Measurements from ENCODE around the gene SMC1B. TPM values are rescaled to one million over a fixed set of nuclear protein-coding genes. Genes with fewer than 3 reads are reported as not detected.

The SMC1B gene
- total RNA-seq: under 1 TPM in 1 of 4 donors, not detected in 3; 0.13 TPM

- WGBS: 7% methylated on average over 47 of the region's 68 CpGs
- TF ChIP-seq POLR2AphosphoS5 (IDR thresholded peaks at IDR 0.05) (peak; percentile 6 to 44), EP300 (IDR thresholded peaks at IDR 0.05) (no peak)
- Histone ChIP-seq H3K9me3 (no peaks in the 10 kb centered on the region), H3K27ac (replicated peaks in 1 of 4) (peak within 1 kb of the TSS in 2 of 4 donors; percentile 30 to 39), H3K27me3 (peaks cover 0 to 30% (median 0%) of the 10 kb centered on the region in 4 donors), H3K4me1 (peaks cover 6 to 18% (median 15%) of the 10 kb centered on the region in 4 donors), H3K36me3 (no peaks in the 10 kb centered on the region), H3K4me3 (peak within 1 kb of the TSS; percentile 48 to 63 (median 53))
- DNase-seq (ENCODE audit: extremely low spot score): no peak
- intact Hi-C loops (cut with DNase I): no loop called here
Observed at GRCh38 chr22:45413368-45414211, at the start of gene SMC1B, which contains the start of gene RIBC2. Gene SMC1B (minus strand): TSS chr22:45413599. CDS start chr22:45413567, 32 bp downstream. Gene RIBC2 (plus strand): TSS chr22:45413693. CDS start chr22:45413887, 194 bp downstream.

GRCh38 chr22:45462034-45462655 lies 48.7 kb upstream of the SMC1B start:
- no peak for TF ChIP-seq POLR2A (IDR thresholded peaks at IDR 0.05; ENCODE audit: low read depth)
- TF ChIP-seq EP300 (IDR thresholded peaks at IDR 0.05): no peak
- TF ChIP-seq POLR2AphosphoS5 (IDR thresholded peaks at IDR 0.05): no peak
- no peak for TF ChIP-seq CTCF (IDR thresholded peaks at IDR 0.05)
- H3K27ac ChIP-seq (replicated peaks in 1 of 4): no peak overlapping the region
- intact Hi-C loops (cut with DNase I): no loop called here

GRCh38 chr22:45460288-45461109 lies 47.1 kb upstream of the SMC1B start:
- H3K4me3 ChIP-seq: no peak overlapping the region
- peaks cover 0 to 16% (median 2%) of the 10 kb centered on the region in 4 donors for H3K4me1 ChIP-seq
- H3K27ac ChIP-seq (replicated peaks in 1 of 4): peak overlapping the region; percentile 34 to 74 (median 58)
- H3K27me3 ChIP-seq: peaks cover 0 to 16% (median 0%) of the 10 kb centered on the region in 4 donors
- H3K36me3 ChIP-seq: no peaks in the 10 kb centered on the region
- 55% methylated on average over 14 of the region's 14 CpGs for WGBS
- intact Hi-C loops (cut with DNase I): no loop called here
- TF ChIP-seq EP300 (IDR thresholded peaks at IDR 0.05) (no peak), CTCF (IDR thresholded peaks at IDR 0.05) (no peak), POLR2A (IDR thresholded peaks at IDR 0.05; ENCODE audit: low read depth) (no peak), POLR2AphosphoS5 (IDR thresholded peaks at IDR 0.05) (peak in 1 of 2 donors; percentile 54)
- no peaks in the 10 kb centered on the region for H3K9me3 ChIP-seq
- DNase-seq (ENCODE audit: extremely low spot score): no peak

More at GRCh38 chr22:45462034-45462655, 48.7 kb upstream of the SMC1B start:
- no peaks in the 10 kb centered on the region for H3K36me3 ChIP-seq
- H3K27me3 ChIP-seq: peaks cover 0 to 10% (median 0%) of the 10 kb centered on the region in 4 donors
- peaks cover 0 to 6% (median 0%) of the 10 kb centered on the region in 4 donors for H3K9me3 ChIP-seq
- no peak overlapping the region for H3K4me3 ChIP-seq
- DNase-seq (ENCODE audit: extremely low spot score): no peak
- WGBS: 96% methylated on average over 6 of the region's 6 CpGs
- H3K4me1 ChIP-seq: peaks cover 0 to 16% (median 2%) of the 10 kb centered on the region in 4 donors

- peak overlapping the region; percentile 34 to 74 (median 64) for H3K27ac ChIP-seq (replicated peaks in 1 of 4)
- intact Hi-C loops (cut with DNase I): no loop called here
- WGBS: 92% methylated on average over 8 of the region's 8 CpGs
Observed at GRCh38 chr22:45459235-45459634, 45.8 kb upstream of the SMC1B start.

More at GRCh38 chr22:45459235-45459634, 45.8 kb upstream of the SMC1B start:
- no peak for DNase-seq (ENCODE audit: extremely low spot score)
- no peaks in the 10 kb centered on the region for H3K9me3 ChIP-seq
- H3K36me3 ChIP-seq: no peaks in the 10 kb centered on the region
- no peak for TF ChIP-seq EP300 (IDR thresholded peaks at IDR 0.05)
- TF ChIP-seq CTCF (IDR thresholded peaks at IDR 0.05): no peak
- no peak for TF ChIP-seq POLR2AphosphoS5 (IDR thresholded peaks at IDR 0.05)
- no peak for TF ChIP-seq POLR2A (IDR thresholded peaks at IDR 0.05; ENCODE audit: low read depth)
- H3K4me1 ChIP-seq: peaks cover 0 to 16% (median 2%) of the 10 kb centered on the region in 4 donors
- H3K4me3 ChIP-seq: no peak overlapping the region
- peaks cover 0 to 16% (median 0%) of the 10 kb centered on the region in 4 donors for H3K27me3 ChIP-seq

Data from esophagus muscularis mucosa (tissue), 4 donors.